Keratinocyte (primary cell): ENCODE results near the gene TRAIP.

Experiments
- CTCF ChIP-seq, 3 experiments: IDR thresholded peaks in 1 of 3; conservative IDR thresholded peaks in 1 of 3; optimal IDR thresholded peaks in 1 of 3; 2 replicates in 2 of 3; 3 replicates in 1 of 3; pipeline versions ENCODE3 to v1.5.1; 2011; ENCODE audit warnings: low read length in 3 of 3, mild to moderate bottlenecking in 3 of 3, moderate library complexity in 2 of 3, control low read depth in 1 of 3, inconsistent platforms in 1 of 3; ENCODE audit not compliant: insufficient read depth in 2 of 3; ENCODE audit errors: extremely low read depth in 1 of 3
- EZH2 ChIP-seq: IDR thresholded peaks from one replicate; pipeline ENCODE4 v1.6.1; 2012; ENCODE audit warnings: inconsistent platforms, mild to moderate bottlenecking, low read length, moderate library complexity

GRCh38 chr3:49901366-49902339, 45.3 kb upstream of the TRAIP start:
- no peak for TF ChIP-seq EZH2
- no peak for TF ChIP-seq CTCF (optimal IDR thresholded peaks at IDR 0.05 in 1 of 3, IDR thresholded peaks at IDR 0.05 in 1 of 3, conservative IDR thresholded peaks at IDR 0.05 in 1 of 3; ENCODE audit: extremely low read depth in 1 of 3, insufficient read depth in 2 of 3, low read length in 3 of 3)
